Measurements from ENCODE around the gene NR2C2. TPM values are rescaled to one million over a fixed set of nuclear protein-coding genes. Genes with fewer than 3 reads are reported as not detected.
"Not testable (repeated sequence)": the region's sequence is repeated elsewhere in the genome, so short reads cannot be mapped to it uniquely, and the experiment has no call there.

The NR2C2 gene
- 56.6 TPM for total RNA-seq

- DNase-seq (ENCODE audit: low spot score) (peak; percentile 93), ATAC-seq (peak; percentile 71)
- intact Hi-C loops (cut with DNase I) = no loop called here
These were observed at the start of gene NR2C2 for GRCh38 chr3:14947100-14947885. NR2C2 (plus strand) TSS chr3:14947583; CDS start chr3:15003915, 56,332 bp downstream.

- DNase-seq (ENCODE audit: low spot score) = no peak
- intact Hi-C loops (cut with DNase I) = no loop called here
- ATAC-seq = no peak
These were observed 48.5 kb upstream of the NR2C2 start for GRCh38 chr3:14898929-14899328.

DNA sequence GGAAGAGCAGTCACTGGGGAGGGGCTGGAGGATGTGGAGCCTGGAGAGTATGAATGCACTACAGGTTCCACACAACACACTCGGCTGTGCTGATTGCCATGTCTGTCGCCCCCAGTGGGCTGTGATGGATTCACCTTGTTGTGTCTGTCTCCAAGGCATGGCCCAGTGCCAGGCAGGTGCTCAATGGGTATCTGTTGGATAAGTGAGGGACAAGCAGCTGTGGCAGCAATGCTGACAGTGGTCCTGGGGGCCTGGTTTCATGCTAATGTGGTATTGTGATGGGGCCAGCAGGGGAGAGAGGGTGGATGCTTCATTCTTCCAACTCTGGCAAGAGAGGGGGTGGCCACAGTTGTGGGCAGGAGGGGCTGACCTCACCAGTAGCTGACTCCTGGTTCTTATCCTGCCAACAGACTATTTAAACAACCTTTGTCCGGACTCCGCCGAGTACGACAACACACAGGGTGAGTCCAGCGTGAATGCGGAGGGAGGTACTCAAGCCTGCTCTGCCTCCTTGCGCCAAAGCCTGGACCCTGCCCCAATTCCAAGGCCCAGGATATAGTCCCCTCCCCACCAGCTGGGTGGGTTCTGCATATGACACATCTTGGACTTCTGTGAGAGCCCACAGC, 47.3 kb upstream of the NR2C2 start:
- no peak for ATAC-seq
- intact Hi-C loops (cut with DNase I) = no loop called here
- DNase-seq (ENCODE audit: low spot score) = no peak

GRCh38 chr3:14900881-14901873, 46.2 kb upstream of the NR2C2 start:
- intact Hi-C loops (cut with DNase I) = no loop called here
- DNase-seq (ENCODE audit: low spot score) (no peak), ATAC-seq (no peak)

- DNase-seq (ENCODE audit: low spot score) = peak; percentile 78
- intact Hi-C loops (cut with DNase I) = no loop called here
- peak; percentile 93 for ATAC-seq
These were observed 44.7 kb upstream of the NR2C2 start for GRCh38 chr3:14902719-14903118.

- intact Hi-C loops (cut with DNase I); DNase-seq (ENCODE audit: low spot score); ATAC-seq: not testable (repeated sequence)
These were observed 43.9 kb upstream of the NR2C2 start for GRCh38 chr3:14903501-14903900.

GRCh38 chr3:14905055-14905657, 42.2 kb upstream of the NR2C2 start:
- DNase-seq (ENCODE audit: low spot score) (no peak), ATAC-seq (no peak)
- intact Hi-C loops (cut with DNase I) = no loop called here

DNA sequence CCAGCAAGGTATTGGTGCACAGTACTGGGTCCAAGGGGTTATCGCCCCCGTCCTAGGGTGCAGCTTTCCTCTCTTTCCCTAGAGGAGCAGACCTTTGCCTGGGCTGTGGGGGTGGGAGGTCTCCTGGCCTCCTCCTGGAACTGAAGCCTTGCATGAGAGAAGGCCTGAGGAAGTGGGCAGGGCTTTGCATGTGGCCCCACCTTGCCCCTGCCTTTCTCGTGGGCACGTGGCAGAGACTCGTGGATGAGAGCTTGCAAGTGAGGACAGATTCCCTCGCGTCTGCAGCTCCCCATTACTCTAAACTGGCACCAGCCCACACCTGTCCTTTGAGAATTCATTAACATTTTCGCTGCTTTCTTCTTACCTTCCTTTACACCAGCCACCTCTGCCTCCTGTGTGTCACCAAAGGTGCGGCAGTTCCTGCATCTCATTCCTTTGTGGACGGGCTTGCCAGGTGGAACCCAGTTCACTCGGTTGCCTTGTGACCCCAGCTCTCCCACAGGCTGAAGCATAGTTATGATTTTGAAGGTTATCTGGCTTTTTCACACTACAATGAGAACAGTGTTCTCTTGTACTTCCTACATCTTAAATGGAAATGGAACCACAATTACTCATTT, 40.9 kb upstream of the NR2C2 start:
- ATAC-seq (no peak), DNase-seq (ENCODE audit: low spot score) (no peak)
- intact Hi-C loops (cut with DNase I) = no loop called here

DNA sequence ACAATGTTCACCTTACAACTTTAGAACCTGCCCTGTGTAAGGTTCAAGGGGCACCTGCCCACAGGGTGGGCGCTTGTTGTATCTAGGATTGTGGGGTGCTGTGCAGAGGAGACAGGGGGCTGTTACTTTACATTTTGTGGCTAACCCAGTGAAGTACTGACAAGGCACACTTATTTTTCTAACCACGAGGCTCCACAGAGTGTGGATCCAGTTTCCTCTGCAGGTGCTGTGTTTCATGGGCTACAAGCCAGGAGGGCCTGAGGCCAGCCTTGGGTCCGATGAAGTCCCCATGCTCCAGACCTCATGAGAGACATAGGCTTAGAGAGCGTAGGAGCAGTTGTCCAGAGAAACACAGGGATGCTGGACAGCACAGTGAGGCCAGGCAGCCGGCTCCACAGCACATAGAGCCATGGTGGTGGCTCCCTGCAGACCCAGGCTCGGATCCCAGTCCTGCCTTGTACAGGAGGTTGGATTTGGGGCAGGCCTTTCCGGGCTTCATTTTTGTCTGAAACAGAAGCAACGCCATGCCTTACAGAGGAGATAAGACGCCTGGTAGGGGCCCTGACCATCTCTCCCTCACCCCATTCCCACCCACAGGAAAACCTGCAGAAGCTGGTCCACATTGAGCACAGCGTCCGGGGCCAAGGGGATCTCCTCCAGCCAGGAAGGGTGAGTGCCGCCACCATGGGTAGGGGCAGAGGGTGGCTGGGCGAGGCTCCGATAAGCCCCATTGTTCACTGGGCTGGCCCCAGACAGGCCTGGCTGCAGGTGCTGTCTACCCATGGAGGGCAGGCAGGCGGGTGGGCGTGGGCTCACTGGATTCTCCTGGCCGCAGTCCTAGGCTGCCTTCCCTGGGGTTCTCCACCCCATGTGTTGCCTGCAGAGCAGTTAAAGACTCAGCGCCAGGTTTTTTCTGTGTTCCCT, 40.1 kb upstream of the NR2C2 start:
- ATAC-seq = peak; percentile 75
- intact Hi-C loops (cut with DNase I) = no loop called here

GRCh38 chr3:14909250-14909649, 38.1 kb upstream of the NR2C2 start:
- ATAC-seq (no peak), DNase-seq (ENCODE audit: low spot score) (no peak)
- intact Hi-C loops (cut with DNase I) = no loop called here

More for the DNA sequence above, 40.1 kb upstream of the NR2C2 start:
- no peak for DNase-seq (ENCODE audit: low spot score)

DNA sequence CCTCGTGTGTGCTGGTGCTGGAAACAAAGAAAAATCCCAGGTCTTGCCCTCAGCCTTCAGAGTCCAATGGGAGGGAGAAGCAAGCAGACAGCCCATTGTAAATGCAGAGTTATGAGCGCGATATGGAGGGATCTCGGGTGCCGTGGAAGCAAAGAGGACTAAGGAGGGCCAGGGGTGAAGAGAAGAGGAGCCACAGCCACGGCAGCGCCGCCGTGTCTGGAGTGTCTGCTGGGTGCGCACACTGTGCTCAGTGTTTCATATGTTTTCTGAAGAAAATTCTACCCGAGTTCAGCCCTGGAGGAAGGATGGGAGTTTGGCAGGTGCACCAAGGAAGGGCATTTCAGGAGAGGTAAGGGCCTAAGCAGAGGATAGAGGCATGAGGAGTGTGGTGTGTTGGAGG, 35.7 kb upstream of the NR2C2 start:
- intact Hi-C loops (cut with DNase I) = no loop called here

GRCh38 chr3:14913071-14913925, 34.1 kb upstream of the NR2C2 start:
- intact Hi-C loops (cut with DNase I) = no loop called here
- DNase-seq (ENCODE audit: low spot score) (no peak), ATAC-seq (no peak)

More for the DNA sequence above, 35.7 kb upstream of the NR2C2 start:
- ATAC-seq (no peak), DNase-seq (ENCODE audit: low spot score) (no peak)

DNA sequence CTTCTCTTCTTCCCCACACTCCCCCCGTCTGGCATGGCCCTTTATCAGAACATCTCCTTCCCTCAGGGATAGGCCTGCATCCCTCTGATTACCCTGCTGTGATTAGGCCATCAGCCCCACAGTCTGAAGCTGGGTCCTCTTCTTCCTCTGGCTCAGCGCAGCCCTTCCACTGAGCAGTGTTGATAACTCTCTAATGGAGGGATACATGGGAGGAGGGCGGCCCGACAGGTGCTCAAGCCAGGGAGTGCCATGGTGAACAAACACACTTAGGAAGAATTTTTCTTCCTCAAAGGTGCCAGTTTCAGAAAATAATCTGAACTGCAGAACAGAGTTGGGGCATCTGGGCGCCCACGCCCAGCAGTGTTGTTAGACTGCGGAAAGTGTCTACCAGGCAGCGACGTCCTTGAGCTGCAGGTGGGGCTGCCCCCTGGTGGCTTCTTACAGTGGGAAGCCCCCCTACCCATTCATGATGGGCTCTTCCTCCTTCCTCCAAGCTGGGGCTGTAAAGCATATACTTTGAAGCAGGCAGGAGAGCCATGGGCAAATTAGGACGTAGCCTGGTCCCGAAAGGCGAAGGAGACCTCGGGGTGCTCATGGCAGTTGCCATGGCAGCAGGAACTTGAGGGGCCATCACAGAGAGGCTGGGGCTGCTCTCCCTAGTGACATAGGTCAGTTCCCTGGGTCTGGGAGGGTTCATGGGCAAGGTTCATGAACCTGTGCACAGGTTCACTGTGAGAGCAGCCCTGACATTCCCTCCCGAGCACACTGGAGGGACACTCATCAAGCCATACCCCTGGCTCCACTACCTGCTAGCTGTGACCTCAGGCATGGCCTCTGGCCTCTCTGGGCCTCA, 33.2 kb upstream of the NR2C2 start:
- DNase-seq (ENCODE audit: low spot score) = no peak
- no peak for ATAC-seq
- intact Hi-C loops (cut with DNase I) = no loop called here

DNA sequence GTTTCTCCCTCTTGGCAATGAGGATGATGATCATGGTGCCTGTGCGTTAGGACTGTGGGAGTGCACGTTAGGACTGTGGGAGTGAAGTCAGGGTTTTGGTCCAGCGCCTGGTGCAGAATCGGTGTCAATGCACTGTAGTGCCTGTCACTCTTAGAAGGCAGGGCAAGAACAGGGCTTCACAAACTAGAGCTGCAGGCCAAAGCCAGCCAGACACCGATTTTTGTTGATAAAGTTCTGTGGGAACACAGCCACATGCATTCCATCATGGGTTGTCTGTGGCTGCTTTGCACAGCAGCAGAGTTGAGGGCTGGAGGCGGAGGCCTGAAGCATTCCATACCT, 32.6 kb upstream of the NR2C2 start:
- DNase-seq (ENCODE audit: low spot score) = no peak
- no peak for ATAC-seq
- intact Hi-C loops (cut with DNase I) = no loop called here

GRCh38 chr3:14915636-14916222, 31.7 kb upstream of the NR2C2 start:
- intact Hi-C loops (cut with DNase I) = no loop called here
- ATAC-seq (peak; percentile 45), DNase-seq (ENCODE audit: low spot score) (no peak)
